Measurements from ENCODE around the gene IP6K1.
"Not testable (repeated sequence)": the region's sequence is repeated elsewhere in the genome, so short reads cannot be mapped to it uniquely, and the experiment has no call there.

The IP6K1 gene

DNA sequence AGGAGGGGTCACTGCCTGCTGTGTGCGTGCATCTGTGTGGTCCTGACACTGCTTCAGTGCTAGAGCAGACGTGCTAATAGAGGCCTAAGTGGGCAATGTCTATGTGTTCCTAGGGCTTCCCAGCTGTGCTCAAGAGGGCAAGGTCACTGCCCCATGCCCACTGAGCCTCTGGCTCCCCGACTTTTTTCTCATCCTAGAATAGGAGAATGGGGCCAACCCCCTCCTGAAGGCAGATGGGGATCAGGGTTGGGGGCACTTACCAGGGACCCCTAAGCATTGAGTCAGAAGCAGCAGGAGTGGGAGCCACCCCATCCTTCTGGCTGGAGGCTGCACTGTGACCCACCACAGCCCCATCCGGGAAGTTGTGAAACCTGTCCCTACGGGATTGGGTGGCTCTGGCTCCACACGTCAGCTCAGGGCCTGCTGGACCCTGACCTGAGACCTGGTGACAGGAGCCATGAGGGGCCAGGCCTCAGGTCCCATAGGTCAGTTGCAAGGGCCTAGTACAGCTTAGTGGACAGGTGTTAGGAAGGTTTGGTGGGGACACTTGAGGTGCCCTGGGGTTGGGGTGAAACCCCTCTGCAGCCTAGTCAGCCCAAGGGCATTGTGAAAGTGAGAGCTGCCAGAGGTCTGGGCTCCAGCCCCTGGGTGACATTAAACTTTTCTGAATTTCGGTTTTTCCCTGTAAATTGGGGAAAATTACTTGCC is 97.8 kb downstream of the IP6K1 start:
- DNase-seq (ENCODE audit: low read depth) = not testable (repeated sequence)

DNA sequence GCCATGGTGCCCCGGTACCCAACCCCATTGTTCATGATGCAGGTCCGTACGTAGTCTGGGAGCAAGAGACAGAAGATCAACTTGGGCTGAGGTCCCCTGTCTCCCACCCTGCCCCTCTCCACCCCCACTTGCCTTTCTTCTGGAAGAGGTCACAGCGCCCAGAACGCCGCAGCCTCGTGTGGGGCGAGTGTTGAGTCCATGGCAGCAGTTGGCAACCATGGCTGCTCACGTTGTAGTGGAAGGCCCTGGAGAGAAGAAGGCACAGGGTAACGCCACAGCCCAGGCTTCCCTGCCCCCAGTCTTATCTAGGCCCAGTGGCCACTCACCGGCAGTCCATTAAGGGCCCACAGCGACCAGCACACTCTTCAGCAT is 98.9 kb downstream of the IP6K1 start:
- DNase-seq (ENCODE audit: low read depth) = not testable (repeated sequence)

DNA sequence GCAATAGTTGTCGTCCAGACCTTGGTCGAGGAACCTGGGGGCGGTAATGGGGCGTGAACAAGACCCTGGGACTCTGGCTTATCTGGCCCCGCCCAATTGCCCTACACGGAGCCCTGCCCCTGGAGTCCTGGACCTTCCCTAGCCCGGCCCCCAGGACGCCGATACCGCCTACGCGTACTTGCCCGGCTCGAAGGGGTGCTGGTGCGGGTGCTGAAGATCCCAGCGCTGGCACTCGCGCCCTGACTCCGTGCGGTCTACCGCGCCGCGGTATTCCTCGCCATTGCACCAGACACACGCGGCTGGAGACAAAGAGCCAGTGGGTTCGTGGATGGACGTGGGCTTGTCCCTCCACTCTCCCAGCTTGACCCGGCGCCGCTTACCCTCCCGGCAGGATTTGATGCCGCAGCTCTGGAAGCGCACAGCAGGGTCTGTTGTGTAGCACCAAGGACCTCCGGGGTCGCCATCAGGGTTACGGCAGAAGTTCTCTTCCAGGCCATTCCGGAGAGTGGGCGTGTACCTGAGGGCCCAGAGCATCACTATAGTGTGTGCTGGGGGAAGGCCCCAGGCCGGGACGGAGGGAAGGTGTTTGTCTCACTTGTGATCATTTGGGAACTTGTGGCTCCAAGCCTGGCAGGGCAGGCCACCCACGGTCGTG is 99.4 kb downstream of the IP6K1 start:
- peak; percentile 63 for DNase-seq (ENCODE audit: low read depth)

DNA sequence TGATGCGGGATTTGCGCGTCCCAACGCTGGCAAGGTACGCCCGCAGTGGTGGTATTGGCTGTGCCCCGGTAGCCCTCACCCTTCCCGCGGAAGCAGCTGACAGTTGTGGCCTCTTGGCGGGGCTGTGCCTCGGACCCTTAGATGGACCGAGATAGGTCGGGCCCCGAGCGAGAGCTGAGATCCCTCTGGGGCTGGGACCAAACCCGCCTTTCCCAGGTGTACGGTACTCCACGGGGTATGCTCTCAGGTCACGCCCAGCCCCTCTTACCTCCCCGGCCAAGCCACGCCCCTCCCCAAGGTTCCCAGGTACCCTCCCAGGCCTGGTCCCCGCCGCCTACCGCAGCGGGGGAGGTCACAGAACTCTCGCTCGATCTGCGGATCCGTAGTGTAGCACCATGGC is 100.0 kb downstream of the IP6K1 start:
- not testable (repeated sequence) for DNase-seq (ENCODE audit: low read depth)

DNA sequence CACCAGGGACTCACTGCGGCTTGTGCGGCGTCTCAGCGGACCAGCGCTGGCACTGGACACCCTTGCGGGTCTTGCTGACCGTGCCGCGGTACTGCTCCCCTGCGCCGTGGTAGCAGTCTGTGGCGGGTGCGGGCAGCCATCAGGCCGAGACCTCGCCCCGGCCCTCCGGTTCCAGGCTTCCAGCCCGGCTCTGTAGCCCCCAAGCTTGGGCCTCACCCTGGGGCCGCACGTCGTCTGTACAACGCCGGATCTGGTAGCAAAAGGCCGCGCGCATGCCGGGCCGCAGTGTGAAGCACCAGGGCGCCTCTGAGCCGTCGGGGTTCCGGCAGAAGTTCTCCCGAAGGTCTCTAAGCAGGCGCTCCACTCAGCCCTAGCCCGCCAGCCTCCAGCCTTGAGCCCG is 100.5 kb downstream of the IP6K1 start:
- DNase-seq (ENCODE audit: low read depth) = not testable (repeated sequence)

DNA sequence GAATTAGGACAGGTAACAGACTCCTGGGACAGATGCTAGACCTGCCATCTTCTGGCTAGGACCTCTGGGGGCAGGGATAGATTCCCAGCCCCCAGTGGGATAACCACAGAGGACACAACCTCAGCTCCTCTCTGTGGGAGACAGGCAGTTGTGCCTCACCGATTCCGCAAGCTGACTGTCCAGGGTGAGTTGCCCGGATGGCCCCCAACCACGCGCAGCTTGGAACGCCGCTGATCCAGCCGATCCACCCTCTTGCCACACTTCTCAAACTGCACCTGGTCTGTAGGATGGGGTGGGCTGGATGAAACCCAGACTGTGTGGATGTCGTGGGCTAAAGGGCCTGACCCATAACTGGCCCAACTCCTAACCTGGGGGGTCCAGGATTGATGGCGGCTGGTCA is 101.2 kb downstream of the IP6K1 start:
- not testable (repeated sequence) for DNase-seq (ENCODE audit: low read depth)

DNA sequence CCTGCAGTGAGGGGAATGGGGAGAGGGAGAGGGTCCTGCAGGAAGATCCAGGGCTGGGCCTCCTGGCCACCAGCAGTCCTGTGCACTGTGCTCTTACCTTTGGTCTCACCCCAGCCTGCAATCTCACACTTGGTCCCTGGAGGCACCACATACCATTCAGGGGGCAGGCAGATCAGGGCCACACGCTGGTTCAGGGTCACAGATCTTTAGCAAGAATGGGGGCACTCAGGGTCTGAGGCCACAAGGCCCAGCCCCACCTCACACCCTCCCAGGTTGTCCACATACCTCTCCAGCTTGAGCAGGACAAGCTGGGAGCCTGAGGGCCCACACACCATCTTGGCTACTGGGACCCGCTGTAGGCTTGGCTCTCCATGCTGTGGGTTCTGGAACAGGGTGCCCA is 101.9 kb downstream of the IP6K1 start:
- DNase-seq (ENCODE audit: low read depth) = not testable (repeated sequence)

DNA sequence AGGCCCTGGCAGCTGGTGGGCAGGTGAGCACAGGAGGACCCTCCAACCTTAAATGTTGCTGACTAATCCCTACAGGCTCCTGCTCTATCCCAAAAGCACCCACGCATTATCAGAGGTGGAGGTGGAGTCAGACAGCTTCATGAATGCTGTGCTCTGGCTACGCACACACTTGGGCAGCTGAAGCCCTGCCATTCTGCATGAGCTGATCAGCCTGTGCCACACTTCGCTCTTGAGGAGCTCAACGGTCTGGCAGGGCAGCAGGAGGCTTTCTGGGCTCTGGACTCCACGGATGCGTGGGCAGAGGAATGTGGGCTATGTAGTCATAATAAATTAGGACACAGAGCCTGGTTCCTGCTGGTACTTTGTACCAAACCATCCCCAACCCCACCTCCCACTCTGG is 103.2 kb downstream of the IP6K1 start:
- DNase-seq (ENCODE audit: low read depth) = no peak

DNA sequence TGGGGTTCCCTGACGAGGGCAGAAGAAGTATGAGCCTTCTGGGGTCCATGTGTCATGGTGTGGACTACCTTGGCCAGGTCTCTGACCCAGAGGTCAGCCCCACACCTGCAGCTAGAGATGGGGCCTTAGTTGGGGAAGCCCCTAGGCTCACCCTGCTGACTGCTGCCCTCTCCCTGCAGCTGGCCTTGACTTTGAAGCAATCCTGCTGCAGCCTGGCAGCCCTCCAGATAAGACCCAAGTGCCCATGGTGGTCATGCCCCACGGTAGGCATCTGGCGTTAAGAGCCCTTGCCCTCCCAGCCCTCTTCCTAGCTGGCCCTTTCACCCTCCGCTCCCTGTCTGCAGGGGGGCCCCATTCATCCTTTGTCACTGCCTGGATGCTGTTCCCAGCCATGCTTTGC is 104.8 kb downstream of the IP6K1 start:
- DNase-seq (ENCODE audit: low read depth) = no peak

DNA sequence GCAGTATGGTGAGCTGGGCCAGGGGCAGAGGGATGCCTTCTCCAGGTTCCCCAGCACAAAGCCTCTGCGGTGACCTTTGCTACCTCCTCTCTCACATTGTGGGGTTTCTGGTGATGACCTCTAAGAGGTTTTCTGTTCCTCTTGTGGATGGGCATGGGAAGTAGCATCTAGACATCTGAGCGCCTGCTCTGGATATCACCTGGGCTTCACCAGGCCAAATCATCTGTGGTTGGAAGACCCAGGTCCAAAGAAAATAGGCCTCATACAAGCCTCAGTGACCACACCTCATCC is 105.2 kb downstream of the IP6K1 start:
- no peak for DNase-seq (ENCODE audit: low read depth)

DNA sequence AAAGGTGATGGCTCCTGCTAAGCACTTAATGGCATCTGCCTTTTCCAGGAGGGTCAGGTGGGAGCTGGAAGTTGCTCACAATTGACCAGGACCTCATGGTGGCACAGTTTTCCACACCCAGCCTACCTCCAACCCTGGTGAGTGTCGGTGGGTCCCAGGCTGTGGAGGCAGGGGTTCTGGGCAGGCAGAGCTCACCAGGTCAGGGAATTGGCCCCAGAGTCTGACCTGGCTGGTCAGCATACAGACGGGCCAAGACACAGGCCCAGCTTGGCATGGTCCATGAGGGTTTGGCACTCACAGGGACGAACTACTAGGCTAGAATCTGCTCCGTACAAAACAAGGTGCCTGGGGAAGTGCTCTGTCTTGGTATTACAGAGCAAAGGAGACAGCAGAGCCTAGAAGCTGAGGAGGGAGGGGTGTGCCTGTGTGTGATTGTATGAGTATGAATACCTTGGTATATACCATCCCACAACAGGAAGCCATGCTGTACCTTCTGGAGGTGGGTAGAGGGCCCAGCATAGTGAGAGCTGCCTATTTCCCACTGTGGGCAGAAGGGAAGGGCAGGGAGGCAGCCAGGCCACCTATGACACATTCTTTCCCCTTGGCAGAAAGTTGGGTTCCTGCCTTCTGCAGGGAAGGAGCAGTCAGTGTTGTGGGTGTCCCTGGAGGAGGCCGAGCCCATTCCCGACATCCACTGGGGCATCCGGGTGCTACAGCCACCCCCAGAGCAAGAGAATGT is 105.7 kb downstream of the IP6K1 start:
- DNase-seq (ENCODE audit: low read depth) = no peak

DNA sequence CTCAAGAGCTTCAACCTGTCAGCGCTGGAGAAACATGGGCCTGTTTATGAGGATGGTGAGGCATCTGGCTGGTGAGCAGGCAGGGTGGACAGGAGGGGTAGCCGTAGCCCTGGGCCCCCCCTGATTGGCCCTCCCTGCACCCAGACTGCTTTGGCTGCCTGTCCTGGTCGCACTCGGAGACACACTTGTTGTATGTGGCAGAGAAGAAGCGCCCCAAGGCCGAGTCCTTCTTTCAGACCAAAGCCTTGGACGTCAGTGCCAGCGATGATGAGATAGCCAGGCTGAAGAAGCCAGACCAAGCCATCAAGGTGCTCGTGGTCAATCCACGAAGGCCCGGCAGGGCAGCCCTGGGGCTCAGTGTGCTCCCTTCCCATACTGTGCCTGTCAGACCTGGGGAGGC is 110.4 kb downstream of the IP6K1 start:
- DNase-seq (ENCODE audit: low read depth) = no peak

DNA sequence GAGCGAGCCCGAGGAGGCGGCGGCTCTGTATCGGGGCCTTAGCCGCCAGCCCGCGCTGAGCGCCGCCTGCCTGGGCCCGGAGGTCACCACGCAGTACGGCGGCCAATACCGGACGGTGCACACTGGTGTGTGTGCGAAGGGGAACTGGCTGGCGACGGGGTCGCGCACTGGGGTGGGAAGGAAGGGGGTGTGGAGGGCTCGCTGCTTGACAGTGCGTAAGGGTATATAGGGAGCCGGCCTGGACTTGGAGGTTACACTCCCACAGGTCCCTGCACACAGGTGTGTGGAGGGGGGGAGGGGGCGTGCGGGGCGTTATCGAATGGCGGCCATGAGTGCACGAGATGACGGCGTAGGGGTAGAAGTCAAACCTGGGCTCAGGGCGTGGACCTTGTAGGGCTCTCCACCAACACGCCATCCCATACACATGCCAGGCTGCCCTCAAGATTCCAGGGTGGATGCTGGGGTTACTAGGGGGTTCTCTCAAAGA is 111.8 kb downstream of the IP6K1 start:
- no peak for DNase-seq (ENCODE audit: low read depth)
